DMS 273 (cell line): Measurements from ENCODE around the gene BCO2.

Experiments
- DNase-seq: peaks from one replicate; lab custom pipeline; 2025; ENCODE audit not compliant: unreplicated experiment; lab: John Stamatoyannopoulos, UW

Gene BCO2

GRCh38 chr11:112213753-112214152 is 38.4 kb downstream of the BCO2 start:
- no peak for DNase-seq

- no peak for DNase-seq
Observed at GRCh38 chr11:112215621-112216020, 40.3 kb downstream of the BCO2 start.

- DNase-seq = no peak
Observed at GRCh38 chr11:112216561-112217105, 41.3 kb downstream of the BCO2 start.

- DNase-seq = peak; percentile 71
Observed at GRCh38 chr11:112219476-112220232, 44.3 kb downstream of the BCO2 start.

- DNase-seq = no peak
Observed at GRCh38 chr11:112221274-112221835, 46.0 kb downstream of the BCO2 start.

- no peak for DNase-seq
Observed at GRCh38 chr11:112222303-112222702, 47.0 kb downstream of the BCO2 start.

- no peak for DNase-seq
Observed at GRCh38 chr11:112223121-112223520, 47.8 kb downstream of the BCO2 start.

GRCh38 chr11:112223754-112224532 is 48.6 kb downstream of the BCO2 start:
- DNase-seq = no peak

- no peak for DNase-seq
Observed at GRCh38 chr11:112225753-112226061, 50.4 kb downstream of the BCO2 start.

- DNase-seq = peak; percentile 91
Observed at GRCh38 chr11:112226062-112226830, 50.9 kb downstream of the BCO2 start, which contains the start of gene PTS. TSS of gene PTS (plus strand) at chr11:112226428. CDS start at chr11:112226444, 16 bp downstream.

GRCh38 chr11:112226831-112227401 is 51.6 kb downstream of the BCO2 start:
- peak; percentile 32 for DNase-seq

- DNase-seq = no peak
Observed at GRCh38 chr11:112227471-112227870, 52.2 kb downstream of the BCO2 start.

- no peak for DNase-seq
Observed at GRCh38 chr11:112228706-112229105, 53.4 kb downstream of the BCO2 start.

- DNase-seq = no peak
Observed at GRCh38 chr11:112229159-112229558, 53.8 kb downstream of the BCO2 start.

- no peak for DNase-seq
Observed at GRCh38 chr11:112229746-112230433, 54.6 kb downstream of the BCO2 start.

GRCh38 chr11:112231952-112232351 is 56.6 kb downstream of the BCO2 start:
- no peak for DNase-seq

GRCh38 chr11:112235750-112236390 is 60.6 kb downstream of the BCO2 start:
- no peak for DNase-seq

- no peak for DNase-seq
Observed at GRCh38 chr11:112237451-112237850, 62.1 kb downstream of the BCO2 start.

- DNase-seq = no peak
Observed at GRCh38 chr11:112238041-112238440, 62.7 kb downstream of the BCO2 start.

GRCh38 chr11:112241486-112241885 is 66.2 kb downstream of the BCO2 start:
- DNase-seq = no peak
